Mesenteric fat pad (tissue), 1 donor: ENCODE measurements around the gene PSMD1. TPM values are rescaled to one million over a fixed set of nuclear protein-coding genes. Genes with fewer than 3 reads are reported as not detected.

Experiments used
- DNase-seq: peaks from one replicate; pipeline ENCODE4 v3.0.0-alpha.2; 2020; ENCODE audit warnings: low spot score
- total RNA-seq: library from RNA; stranded (reverse); fragmentation: NEBNext Ultra II Directional; extraction: Animal tissue kit (Norgen Biotek cat#: 25700); gene quantifications from one replicate; pipeline ENCODE4 v1.2.1, GENCODE V29; 2021
- donor health status: DM: yes; HTN: yes; CAD: no.

PSMD1 gene
- total RNA-seq, 1 donor from 2014 or later: 101 TPM

- DNase-seq: peak; percentile 74
These were observed 144.3 kb downstream of the PSMD1 start for GRCh38 chr2:231200805-231201474.

DNA sequence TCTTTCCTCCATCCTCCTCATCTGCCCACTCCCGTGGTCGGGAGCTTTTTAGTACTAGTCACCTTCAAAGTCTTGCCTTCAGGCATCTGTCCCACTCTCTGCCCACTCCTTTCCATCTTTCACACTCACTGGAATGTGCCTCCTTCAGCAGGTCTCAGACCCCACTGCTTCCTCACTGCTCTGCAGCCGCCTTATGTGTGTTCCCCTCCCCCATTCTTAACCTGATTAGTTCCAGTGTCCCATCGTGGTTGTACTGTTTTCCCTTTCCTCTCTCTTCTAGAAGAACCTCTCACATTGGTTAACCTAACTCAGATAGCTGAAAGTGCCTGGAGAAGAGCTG, 144.8 kb downstream of the PSMD1 start:
- no peak for DNase-seq

GRCh38 chr2:231203087-231203486, 146.4 kb downstream of the PSMD1 start:
- peak; percentile 14 for DNase-seq

GRCh38 chr2:231204146-231204545, 147.5 kb downstream of the PSMD1 start:
- DNase-seq: peak; percentile 78

- peak; percentile 71 for DNase-seq
These were observed 147.9 kb downstream of the PSMD1 start for GRCh38 chr2:231204581-231204980.

GRCh38 chr2:231207734-231208133, 151.1 kb downstream of the PSMD1 start:
- DNase-seq: no peak

DNA sequence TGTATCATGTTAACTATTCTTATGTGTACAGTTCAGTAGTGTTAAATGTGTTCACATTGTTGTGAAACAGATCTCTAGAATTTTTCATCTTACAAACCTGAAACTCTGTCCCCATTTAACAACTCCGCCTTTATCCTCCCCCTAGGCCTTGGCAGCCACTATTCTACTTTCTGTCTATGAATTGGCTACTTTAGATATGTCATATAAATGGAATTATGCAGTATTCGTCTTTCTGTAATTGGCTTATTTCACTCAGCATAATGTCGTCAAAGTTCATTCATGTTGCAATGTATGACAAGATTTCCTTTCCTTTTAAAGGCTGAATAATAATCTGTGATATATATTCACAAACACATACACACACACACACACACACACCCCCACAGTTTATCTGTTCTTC, 154.1 kb downstream of the PSMD1 start:
- no peak for DNase-seq

- DNase-seq: no peak
These were observed 154.8 kb downstream of the PSMD1 start for GRCh38 chr2:231211486-231211885.

GRCh38 chr2:231212329-231212845, 155.7 kb downstream of the PSMD1 start:
- no peak for DNase-seq

- no peak for DNase-seq
These were observed 157.4 kb downstream of the PSMD1 start for GRCh38 chr2:231213931-231214642.

DNA sequence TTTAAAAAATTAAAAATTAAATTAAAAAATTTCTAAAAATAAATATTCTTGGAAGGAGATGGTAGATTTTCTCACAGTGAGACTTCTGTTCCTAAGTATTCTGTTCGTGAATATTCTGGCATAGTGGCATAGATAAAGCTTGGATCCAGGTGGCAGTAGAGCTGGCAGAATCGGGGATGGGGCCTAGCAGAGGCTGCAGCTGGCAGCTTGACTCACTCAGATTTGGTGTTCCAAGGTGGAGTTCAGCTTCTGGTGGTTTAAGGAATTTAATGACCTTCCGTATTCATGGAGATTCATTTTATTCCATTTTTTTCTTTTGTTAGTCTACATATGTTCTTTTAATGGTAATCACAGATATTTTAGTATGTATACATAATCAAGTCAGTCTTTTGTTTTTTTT, 161.7 kb downstream of the PSMD1 start:
- DNase-seq: no peak

GRCh38 chr2:231219289-231219688, 162.6 kb downstream of the PSMD1 start:
- no peak for DNase-seq

DNA sequence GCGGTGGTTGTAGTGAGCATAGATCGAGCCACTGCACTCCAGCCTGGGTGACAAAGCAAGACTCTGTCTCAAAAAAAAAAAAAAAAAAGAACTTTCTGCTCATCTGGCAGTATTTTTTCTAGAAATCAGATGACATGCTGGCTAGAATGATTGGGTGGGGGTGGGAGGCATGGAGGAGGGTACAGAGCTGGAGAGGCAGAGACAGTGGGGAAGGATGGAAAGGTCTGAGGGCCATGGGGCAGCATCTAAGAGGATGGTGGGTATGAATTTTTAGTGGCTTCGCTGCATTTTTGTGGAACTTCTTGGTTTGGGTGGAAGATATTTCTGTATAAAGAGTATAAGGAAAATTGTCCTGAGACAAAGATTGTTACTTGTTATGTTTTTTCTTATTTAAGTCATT, 165.1 kb downstream of the PSMD1 start:
- DNase-seq: no peak

Other genes starting within 250 kb of the PSMD1 start
- 27.1 TPM for gene ITM2C, start 191.9 kb upstream of the PSMD1 start, total RNA-seq
- 0.22 TPM for gene GPR55, start 131.6 kb upstream of the PSMD1 start, total RNA-seq
- not detected for gene SPATA3, start 60.7 kb upstream of the PSMD1 start, total RNA-seq
- not detected for gene C2orf72, start 19.3 kb upstream of the PSMD1 start, total RNA-seq
- gene HTR2B, start 68.2 kb downstream of the PSMD1 start, total RNA-seq: 2.2 TPM
- 11.8 TPM for gene ARMC9, start 141.8 kb downstream of the PSMD1 start, total RNA-seq